Activated effector memory CD4-positive, alpha-beta T cell treated with Interleukin-2 at 50 U/mL for 16 hours (primary cell): Measurements from ENCODE around the gene TMEM203.
"Not testable (repeated sequence)": the region's sequence is repeated elsewhere in the genome, so short reads cannot be mapped to it uniquely, and the experiment has no call there.

Experiments used
- DNase-seq: peaks from one replicate; pipeline ENCODE4 v3.0.0-alpha.2; 2020

TMEM203 gene

DNA sequence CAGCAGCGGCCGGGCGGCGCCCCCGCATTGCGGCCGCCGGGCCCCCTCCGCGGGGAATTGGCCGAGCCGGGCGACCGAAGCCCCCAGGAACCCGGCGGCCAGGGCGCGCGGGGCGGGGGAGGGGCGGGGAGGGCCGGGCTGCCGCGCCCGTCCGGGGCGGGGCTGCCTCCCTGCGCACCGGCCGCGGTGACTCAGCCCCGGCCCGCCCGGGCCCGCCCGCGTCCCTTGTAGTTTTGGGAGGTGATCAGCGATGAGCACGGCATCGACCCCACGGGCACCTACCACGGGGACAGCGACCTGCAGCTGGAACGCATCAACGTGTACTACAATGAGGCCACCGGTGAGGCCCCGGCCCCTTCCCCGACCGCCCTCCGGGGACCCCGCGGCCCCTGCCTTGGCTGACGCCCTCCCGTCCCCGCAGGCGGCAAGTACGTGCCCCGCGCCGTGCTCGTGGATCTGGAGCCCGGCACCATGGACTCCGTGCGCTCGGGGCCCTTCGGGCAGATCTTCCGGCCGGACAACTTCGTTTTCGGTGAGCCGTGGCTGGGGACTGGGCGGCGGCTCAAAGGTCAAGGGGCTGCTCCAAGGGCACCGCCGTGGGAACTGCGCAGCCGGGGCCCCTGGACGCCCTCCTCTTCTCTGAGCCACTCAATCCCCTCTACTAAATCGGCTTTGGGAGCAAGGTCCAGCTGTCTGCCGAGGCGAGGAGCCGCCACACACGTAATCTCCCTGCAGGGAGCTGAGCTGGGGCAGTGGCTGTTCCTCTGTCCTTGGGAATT, 36.2 kb upstream of the TMEM203 start:
- peak; percentile 66 for DNase-seq

DNA sequence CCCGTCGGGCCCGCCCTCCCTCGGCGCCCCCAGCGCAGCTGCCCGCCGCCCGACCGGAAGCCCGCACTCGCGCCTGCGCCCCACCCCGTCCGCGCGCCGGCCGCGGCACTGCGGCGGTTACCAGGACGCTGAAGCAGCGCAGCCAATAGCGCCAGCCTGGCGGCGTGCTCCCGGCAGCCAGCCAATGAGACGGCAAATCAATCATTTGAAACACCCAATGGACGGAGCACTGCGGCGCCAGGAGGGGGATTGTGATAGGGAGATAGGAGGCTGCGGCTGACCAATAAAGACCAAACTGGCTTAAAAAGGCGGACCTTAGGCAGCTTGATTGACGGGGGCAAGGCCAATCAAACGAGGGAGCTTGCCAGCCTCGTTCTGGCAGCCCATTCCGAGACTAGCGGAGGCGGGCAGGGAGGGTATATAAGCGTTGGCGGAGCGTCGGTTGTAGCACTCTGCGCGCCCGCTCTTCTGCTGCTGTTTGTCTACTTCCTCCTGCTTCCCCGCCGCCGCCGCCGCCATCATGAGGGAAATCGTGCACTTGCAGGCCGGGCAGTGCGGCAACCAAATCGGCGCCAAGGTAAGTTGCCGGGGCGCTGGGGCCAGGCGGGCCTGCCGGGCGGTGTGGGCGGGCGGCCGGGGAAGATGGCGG, 35.5 kb upstream of the TMEM203 start, which contains the start of gene TUBB4B:
TUBB4B (plus strand) TSS at position 447 of the 649 bp plus-strand sequence; CDS start at position 521, 74 bp downstream.
- peak; percentile 96 for DNase-seq

DNA sequence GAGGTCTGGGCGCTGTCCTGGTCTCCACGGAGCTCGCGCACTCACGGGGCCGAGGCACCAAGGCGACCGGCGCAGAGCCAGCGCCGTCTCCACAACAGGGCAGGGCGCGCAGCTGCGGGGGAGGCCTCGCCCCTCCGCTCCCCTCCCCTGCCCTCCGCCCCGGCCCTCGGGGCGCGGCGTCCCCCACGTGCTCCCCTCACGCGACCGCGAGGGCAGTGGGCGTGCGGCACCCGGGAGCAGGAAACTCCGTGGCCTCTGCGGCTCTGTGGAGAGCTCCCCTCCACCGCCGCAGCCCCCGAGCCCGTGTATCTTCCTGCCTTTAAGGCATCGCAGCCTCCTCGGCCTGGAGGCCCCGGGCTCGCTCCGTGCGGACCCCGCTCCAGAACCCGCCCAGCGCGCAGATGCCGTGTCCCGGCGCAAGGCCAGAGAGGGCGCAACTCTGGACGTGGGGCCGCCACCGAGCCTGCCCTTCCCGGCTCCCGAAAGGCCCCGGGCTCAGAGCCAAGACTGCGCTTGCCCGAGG, 34.9 kb upstream of the TMEM203 start:
- DNase-seq: peak; percentile 65

DNA sequence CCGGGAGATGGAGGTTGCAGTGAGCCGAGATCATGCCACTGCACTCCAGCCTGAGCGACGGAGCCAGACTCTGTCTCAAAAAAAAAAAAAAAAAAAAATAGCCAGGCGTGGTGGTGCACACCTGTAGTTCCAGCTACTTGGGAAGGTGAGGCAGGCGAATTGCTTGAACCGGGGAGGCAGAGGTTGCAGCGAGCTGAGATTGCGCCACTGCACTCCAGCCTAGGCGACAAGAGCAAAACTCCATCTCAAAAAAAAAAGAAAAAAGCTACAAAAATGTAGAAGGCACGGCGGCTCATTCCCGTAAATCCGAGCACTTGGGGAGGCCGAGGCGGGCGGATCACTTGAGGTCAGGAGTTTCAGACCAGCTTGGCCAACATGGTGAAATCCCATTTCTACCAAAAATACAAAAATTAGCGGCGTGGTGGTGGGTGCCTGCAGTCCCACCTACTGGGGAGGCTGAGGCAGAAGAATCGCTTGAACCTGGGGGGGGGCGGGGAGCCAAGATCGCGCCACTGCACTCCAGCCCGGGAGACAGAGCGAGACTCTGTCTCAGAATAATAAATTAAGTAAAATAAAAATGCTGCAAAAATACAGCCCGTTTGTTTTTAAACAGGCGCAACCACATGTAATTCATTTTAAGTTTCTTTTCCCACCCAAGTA, 34.2 kb upstream of the TMEM203 start:
- not testable (repeated sequence) for DNase-seq

DNA sequence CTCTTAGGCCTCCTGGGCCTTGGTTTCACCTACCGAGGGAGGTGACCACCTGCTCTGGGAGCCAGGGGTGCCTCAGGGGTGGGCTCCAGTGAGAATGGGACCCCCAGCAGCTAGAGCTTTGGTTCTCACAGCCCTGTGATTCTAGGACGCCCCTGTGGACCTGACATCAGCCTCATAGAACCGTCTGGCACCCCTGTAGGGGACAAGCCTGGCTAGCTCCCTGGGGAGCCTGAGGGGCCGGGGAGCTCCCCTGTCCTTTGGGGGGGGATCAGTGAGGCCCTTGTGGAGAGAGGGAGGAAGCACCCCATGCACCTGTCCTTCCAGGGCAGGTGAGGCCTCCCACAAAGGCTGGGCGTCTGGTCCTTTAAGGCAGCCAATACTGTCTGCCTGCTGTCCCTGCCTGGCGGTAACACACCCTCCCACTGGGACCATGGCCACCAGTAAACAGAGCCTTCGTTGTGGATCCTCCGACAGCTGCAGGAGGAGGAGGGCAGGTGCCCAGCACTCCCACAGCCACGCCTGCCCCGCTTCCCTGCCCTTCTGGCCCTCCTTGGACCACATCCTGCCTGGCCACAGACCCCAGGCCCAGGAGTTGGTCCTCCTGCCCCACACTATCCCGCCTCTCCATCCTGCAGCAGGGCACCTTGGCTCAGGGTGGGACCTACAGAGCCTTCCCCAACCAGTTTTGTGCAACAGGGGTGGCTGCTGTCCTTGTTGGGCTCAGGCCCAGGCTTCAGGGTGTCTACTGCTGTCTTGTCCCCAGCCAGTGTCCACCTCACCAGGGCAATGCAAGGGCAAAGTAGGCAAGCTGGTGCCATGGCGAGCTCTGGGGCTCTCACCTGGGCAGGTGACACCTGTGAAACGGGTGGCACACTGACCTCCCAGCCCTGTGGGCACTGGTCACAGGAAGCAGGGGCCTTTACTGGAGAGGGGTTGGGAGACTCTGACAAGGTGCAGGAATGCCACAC, 32.6 kb upstream of the TMEM203 start:
- DNase-seq: no peak

DNA sequence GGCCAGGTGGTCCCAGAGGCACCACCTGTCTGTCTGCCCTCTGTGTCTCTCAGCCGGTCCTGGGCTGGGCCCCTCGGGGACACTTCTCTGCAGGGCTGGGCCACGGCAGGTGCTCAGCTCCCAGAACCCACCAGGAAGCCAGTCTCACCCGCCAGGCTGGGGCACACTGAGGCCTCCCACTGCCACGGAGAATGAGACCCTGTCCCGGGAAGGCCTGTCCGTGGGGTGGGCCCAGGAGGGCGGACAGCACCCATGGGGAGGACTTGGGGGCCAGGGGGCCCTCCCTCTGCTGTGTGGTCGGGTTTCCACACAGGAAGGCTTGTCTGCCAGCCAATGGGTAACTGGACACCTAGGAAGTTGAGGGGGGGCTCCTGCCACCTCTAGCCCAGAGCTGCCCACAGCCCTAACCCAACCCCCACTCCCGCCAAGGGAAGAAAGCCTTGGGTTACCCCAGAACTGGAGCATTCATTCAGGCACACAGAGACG, 31.5 kb upstream of the TMEM203 start:
- DNase-seq: no peak

DNA sequence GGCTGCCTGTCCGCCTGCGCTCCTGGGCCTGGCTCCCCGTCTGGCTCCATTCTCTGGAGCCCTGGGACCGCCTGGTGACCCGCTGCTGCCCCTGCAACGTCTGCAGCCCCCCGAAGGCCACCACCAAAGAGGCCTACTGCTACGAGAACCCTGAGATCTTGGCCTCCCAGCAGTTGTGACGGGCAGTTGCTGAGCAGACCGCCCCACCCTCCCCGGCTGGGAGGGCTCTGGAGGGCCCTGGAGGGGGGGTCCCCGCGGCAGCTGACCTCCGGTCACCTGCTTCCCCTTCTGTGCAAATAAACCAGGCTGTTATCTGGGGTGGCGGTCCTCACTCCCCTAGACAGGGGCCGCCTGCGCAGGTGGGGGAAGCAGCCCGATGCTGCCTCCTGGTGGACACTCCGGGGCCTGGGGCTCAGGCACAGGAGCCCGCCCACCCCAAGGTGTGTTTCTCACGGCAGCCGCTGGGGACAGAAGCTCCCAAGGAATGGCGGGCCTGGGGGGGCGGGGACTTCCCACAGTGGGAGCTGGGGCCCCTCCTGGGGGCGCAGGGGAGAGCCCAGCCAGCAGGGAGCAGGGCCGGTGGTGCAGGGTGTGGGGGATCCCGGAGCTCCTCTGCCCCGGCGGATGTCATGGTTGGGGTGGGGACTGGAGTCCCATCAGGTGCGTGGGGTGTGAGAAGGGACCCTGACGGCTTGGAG, 30.9 kb upstream of the TMEM203 start:
- peak; percentile 81 for DNase-seq

DNA sequence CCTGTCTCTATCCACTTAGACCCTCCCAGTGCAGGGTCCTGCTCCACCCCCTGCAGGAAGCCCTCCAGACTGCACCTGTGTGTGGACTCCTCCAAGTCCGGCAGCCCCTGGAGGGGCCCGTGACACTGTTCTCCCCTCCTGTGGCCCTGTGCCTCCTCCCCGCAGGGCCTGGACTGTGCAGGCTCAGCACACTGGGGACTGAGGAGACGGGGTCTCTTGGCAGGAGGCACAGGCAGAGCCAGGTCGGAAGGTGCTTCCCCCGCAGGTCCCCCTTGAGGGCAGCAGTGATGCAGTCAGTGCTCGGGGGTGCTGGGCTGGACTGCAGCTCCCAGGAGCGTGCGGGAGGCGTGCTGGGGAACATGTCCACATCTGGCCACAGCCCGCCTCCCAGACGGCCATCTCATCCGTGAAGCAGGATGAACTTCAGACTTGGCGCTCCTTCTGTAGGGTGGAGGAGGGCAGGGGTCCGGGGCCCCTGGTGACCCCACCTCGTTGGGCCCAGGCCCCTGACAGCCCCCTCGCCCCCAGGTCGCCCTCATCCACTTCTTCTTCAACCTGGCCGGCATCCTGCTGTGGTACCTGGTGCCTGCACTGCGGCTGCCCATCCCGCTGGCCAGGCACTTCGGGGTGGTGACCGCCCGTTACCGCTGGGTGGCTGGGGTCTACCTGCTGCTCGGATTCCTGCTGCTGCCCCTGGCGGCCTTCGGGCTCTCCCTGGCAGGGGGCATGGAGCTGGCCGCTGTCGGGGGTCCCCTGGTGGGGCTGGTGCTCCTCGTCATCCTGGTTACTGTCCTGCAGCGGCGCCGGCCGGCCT, 30.2 kb upstream of the TMEM203 start:
- no peak for DNase-seq

DNA sequence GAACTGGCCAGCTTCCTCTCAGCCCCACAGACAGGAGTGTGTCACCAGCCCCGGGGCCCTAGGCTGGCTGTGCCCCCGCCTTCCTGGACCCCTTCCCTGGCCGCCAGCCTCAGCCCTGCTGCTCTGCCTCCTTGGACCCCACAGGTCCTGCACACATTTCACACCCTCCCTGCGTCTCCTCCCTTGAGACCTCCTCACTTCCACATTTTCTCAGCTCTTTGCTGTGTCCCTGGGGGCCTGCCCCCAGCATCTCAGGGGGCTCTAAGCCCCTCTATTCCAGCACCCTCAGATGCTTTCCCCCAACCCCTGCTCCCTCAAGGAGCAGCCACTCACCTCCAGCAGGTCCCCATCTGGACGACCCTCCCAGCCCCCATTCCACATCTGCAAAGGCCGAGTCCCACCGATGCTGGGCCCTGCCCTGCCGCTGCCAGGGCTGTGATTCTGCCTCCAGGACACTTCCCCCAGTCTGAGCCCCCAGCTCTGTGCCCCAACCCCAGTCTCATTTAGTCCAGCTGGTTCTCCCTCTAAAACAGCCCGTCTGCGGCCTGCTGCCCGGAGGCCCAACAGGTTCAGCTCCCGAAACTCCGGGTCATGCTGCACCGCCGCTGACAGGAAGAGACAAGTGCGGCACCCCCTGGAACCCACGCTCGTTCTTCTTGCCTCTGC, 29.4 kb upstream of the TMEM203 start:
- DNase-seq: no peak

DNA sequence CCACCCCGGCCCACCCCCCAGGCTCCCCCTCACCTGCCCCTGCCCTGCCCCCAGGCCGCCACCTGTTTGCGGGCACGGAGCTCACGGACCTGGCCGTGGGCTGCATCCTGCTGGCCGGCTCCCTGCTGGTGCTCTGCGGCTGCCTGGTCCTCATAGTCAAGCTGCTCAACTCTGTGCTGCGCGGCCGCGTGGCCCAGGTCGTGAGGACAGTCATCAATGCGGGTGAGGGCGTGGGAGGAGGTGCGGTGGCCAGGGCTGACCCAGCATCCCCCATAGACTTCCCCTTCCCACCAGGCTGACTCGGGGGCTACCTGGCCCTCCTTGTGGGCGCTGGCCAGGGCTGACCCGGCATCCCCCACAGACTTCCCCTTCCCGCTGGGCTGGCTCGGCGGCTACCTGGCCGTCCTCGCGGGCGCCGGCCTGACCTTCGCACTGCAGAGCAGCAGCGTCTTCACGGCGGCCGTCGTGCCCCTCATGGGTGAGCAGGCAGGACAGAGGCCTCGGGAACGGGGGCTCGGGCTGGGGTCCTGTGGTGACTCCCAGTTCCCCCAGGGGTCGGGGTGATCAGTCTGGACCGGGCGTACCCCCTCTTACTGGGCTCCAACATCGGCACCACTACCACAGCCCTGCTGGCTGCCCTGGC, 28.7 kb upstream of the TMEM203 start:
- DNase-seq: no peak

DNA sequence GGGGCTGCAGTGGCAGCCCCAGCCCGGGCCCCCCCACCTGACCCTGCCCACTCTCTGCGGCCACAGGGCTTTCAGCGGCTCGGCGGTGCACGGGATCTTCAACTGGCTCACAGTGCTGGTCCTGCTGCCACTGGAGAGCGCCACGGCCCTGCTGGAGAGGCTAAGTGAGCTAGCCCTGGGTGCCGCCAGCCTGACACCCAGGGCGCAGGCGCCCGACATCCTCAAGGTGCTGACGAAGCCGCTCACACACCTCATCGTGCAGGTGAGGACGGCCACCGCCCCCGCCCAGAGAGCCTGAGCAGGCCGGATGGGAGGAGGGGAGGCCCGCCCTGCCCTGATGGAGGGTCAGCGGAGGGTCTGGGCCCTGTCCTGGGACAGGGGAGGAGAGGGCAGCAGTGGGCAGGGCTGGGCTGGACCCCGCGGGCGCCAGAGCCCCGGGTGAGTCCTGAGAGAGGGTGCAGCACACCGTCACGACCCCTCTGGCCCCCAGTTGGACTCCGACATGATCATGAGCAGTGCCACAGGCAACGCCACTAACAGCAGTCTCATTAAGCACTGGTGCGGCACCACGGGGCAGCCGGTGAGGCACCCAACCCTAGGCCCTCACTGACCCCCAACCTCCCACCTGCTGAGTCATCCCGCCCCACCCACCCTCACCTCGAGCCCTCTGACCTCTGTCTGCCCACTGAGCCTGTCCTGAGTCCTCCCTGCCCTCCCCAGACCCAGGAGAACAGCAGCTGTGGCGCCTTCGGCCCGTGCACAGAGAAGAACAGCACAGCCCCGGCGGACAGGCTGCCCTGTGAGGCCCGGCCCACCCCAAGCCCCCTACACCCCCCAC, 27.9 kb upstream of the TMEM203 start:
- no peak for DNase-seq

DNA sequence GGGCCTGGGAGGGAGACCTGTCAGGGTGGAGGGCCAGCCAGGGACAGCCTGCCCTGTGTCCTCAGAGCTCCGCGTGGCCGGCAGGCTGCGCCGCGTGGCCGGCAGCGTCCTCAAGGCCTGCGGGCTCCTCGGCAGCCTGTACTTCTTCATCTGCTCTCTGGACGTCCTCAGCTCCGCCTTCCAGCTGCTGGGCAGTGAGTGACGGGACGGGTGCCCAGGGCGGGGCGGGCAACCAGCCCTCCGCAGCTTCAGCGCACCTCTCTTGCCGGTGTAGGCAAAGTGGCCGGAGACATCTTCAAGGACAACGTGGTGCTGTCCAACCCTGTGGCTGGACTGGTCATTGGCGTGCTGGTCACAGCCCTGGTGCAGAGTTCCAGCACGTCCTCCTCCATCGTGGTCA, 27.1 kb upstream of the TMEM203 start:
- DNase-seq: no peak

DNA sequence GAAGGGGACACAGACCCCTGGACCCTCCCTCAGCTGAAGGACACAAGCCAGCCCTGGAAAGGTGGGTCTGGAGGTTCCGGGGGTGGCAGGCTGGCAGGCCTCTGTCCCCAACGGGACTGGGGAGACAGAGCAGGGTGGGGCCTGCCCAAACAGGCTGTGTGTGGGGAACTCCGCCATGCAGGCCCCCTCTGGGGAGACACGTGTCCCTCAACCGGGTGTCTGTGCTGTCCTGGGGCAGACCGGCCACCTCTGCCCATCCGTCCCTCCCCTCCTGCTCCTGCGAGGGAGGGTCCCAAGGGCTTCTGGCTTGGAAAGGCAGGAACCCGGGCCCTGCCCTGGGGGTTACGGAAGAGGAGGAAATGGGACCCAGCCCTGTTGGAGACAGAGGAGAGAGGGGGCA, 26.7 kb upstream of the TMEM203 start:
- no peak for DNase-seq

DNA sequence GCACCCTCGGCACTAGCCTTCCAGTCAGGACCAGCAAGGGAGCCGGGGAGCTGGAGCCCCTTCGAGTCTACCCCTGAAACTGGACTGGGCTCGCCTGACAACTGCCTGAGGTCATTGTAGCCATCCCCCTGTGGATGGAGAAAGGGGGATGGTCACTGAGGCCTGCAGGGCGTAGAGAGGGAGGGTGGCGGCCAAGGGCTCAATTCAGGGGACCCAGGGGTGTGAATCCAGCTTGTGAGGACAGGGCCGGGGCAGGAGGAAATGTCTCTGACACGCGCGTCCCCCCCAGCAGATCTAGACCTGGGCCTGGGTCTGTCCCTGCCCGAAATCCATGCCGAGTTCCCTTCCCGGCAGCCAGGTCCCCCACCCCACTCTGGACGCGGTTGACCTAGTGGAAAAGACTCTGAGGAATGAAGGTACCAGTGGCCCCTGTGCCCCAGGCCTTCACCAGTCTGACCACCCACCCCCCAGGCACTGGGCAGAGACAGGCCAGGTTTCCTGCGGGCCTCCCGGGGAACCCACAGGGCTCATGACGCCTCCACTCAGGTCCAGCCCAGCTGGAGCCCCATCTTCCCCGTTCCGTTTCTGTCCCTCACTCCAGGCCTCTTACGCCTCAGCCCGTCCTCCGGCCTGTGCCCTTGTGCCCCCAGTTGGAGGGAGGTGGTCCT, 26.1 kb upstream of the TMEM203 start:
- no peak for DNase-seq

DNA sequence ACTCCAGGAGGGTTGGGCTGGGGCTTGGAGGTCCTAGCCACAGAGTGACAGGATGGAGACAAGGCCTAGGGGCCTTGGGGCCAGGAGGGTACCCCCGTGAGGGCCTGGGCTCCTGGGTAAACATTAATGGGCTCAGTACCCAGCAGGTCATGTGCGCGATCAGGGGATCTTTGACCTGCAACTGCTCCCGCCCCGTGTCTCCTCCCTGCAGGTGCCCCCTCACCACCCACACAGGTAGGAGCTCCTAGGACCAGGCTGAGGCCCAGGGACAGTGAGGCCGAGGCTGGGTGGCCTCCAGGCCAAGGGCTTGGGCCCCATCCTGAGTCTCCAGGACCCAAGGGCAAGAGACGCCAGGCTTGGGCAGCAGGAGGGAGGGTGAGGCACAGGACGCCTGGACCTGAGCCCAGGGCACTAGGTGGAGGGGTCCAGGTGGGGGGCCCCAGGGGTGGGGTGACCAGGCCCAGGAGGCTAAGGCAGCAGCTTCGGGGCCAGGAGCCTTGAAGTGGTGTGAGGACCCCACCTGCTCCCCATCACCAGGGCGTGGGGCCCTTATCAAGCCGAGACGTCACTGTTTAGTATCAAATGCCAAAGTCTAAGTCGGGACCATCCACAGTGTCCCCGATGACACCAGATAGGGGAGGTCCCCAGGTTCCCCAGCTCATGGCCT, 25.4 kb upstream of the TMEM203 start, which contains the start of gene SLC34A3:
SLC34A3 (plus strand) TSS at position 197 of the 667 bp plus-strand sequence. CDS start 802 bp downstream, outside the sequence.
- DNase-seq: no peak

DNA sequence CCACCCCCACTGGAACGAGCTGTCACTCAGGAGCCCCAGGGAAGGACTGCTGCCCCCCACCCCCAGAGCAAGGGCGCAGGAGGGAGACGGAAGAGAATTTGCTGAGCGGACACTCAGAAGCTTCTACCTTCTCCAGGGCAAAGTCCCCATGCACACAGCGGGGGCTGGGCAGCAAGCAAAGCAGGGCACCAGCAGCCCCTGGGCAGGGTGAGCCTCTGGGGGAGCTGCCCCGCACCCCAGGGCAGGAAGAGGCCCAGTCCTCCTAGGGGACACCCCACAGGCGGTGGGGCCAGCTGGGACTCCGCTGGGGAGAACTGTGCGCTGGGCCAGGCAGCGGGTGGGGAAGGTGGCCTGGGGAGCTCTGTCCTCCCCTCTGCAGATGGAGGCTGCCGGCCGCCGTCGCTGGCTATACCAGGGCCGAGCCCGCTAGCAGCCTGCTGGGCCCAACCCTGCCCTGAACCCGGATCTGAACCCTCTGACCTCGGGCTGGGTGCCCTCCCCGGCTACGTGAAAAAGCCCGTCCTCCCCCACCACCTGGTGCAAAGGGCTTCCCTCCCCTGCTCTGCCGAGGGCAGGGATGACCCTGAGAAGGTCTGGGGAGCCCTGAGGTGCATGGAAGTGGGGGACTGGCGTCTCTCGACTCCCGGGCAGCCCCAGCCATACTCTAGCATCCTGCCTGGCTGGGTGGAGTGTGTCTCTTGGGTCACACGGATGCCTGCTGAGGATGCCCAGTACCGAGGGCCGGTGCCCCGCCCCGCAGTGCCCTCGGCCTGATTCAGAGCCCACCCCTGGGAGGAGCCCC, 24.7 kb upstream of the TMEM203 start:
- DNase-seq: no peak
